ENCODE measurements around the gene ABCA4. TPM values are rescaled to one million over a fixed set of nuclear protein-coding genes. Genes with fewer than 3 reads are reported as not detected.

ABCA4 gene
- polyA plus RNA-seq, 6 donors from 2014 or later, result not detected

- ATAC-seq (ENCODE audit: low read depth in 2 of 2) (no peak), DNase-seq (no peak)
- H3K4me1 Mint-ChIP-seq, result peaks cover 6% of the 10 kb centered on the region in 3 donors
- H3K36me3 Mint-ChIP-seq, result no peaks in the 10 kb centered on the region
- H3K9me3 Mint-ChIP-seq, result no peaks in the 10 kb centered on the region
- no peak overlapping the region for H3K4me3 Mint-ChIP-seq
- H3K27ac Mint-ChIP-seq, result peak overlapping the region in 1 of 6 donors; percentile 26
- H3K27me3 Mint-ChIP-seq, result peaks cover 14 to 22% (median 15%) of the 10 kb centered on the region in 3 donors
Observed at GRCh38 chr1:94029130-94029993, 91.6 kb downstream of the ABCA4 start.

- ATAC-seq (ENCODE audit: low read depth in 2 of 2), result no peak
- no peak overlapping the region for H3K27ac Mint-ChIP-seq
- H3K4me3 Mint-ChIP-seq, result peak overlapping the region in 1 of 8 donors; percentile 2
Observed at GRCh38 chr1:94027721-94028515, 93.0 kb downstream of the ABCA4 start.

GRCh38 chr1:94026619-94027380 is 94.1 kb downstream of the ABCA4 start:
- peaks cover 19 to 22% (median 22%) of the 10 kb centered on the region in 3 donors for H3K27me3 Mint-ChIP-seq
- H3K36me3 Mint-ChIP-seq, result no peaks in the 10 kb centered on the region
- H3K4me3 Mint-ChIP-seq, result no peak overlapping the region
- H3K9me3 Mint-ChIP-seq, result no peaks in the 10 kb centered on the region
- peaks cover 0 to 6% (median 0%) of the 10 kb centered on the region in 3 donors for H3K4me1 Mint-ChIP-seq
- peak overlapping the region in 2 of 6 donors; percentile 1 to 63 for H3K27ac Mint-ChIP-seq
- DNase-seq, result no peak
- ATAC-seq (ENCODE audit: low read depth in 2 of 2), result no peak

More at GRCh38 chr1:94027721-94028515, 93.0 kb downstream of the ABCA4 start:
- Mint-ChIP-seq H3K27me3 (peaks cover 14 to 18% (median 15%) of the 10 kb centered on the region in 3 donors), H3K36me3 (no peaks in the 10 kb centered on the region), H3K9me3 (no peaks in the 10 kb centered on the region), H3K4me1 (peaks cover 5 to 6% (median 5%) of the 10 kb centered on the region in 3 donors)
- DNase-seq, result no peak

- ATAC-seq (ENCODE audit: low read depth in 2 of 2) (no peak), DNase-seq (no peak)
- Mint-ChIP-seq H3K4me3 (no peak overlapping the region), H3K27me3 (peaks cover 18 to 22% (median 19%) of the 10 kb centered on the region in 3 donors), H3K4me1 (peaks cover 0 to 6% (median 0%) of the 10 kb centered on the region in 3 donors), H3K36me3 (no peaks in the 10 kb centered on the region), H3K27ac (peak overlapping the region in 2 of 6 donors; percentile 41 to 74), H3K9me3 (no peaks in the 10 kb centered on the region)
Observed at GRCh38 chr1:94025383-94026340, 95.3 kb downstream of the ABCA4 start.

GRCh38 chr1:94024104-94024792 is 96.7 kb downstream of the ABCA4 start:
- H3K4me1 Mint-ChIP-seq, result peaks cover 0 to 6% (median 0%) of the 10 kb centered on the region in 3 donors
- H3K4me3 Mint-ChIP-seq, result no peak overlapping the region
- DNase-seq (no peak), ATAC-seq (ENCODE audit: low read depth in 2 of 2) (no peak)
- H3K27ac Mint-ChIP-seq, result peak overlapping the region in 1 of 6 donors; percentile 11
- H3K36me3 Mint-ChIP-seq, result no peaks in the 10 kb centered on the region
- peaks cover 15 to 22% (median 19%) of the 10 kb centered on the region in 3 donors for H3K27me3 Mint-ChIP-seq
- H3K9me3 Mint-ChIP-seq, result no peaks in the 10 kb centered on the region

- Mint-ChIP-seq H3K27ac (peak overlapping the region in 1 of 6 donors; percentile 79), H3K4me3 (no peak overlapping the region), H3K9me3 (no peaks in the 10 kb centered on the region), H3K4me1 (peaks cover 0 to 6% (median 0%) of the 10 kb centered on the region in 3 donors), H3K27me3 (peaks cover 15 to 22% (median 15%) of the 10 kb centered on the region in 3 donors), H3K36me3 (no peaks in the 10 kb centered on the region)
- ATAC-seq (ENCODE audit: low read depth in 2 of 2) (no peak), DNase-seq (no peak)
Observed at GRCh38 chr1:94022471-94023189, 98.3 kb downstream of the ABCA4 start.

- no peak for ATAC-seq (ENCODE audit: low read depth in 2 of 2)
- H3K27ac Mint-ChIP-seq, result peak overlapping the region in 1 of 6 donors; percentile 24
Observed at GRCh38 chr1:94020764-94021579, 100.0 kb downstream of the ABCA4 start.

GRCh38 chr1:94019327-94019726 is 101.6 kb downstream of the ABCA4 start:
- Mint-ChIP-seq H3K9me3 (no peaks in the 10 kb centered on the region), H3K4me1 (no peaks in the 10 kb centered on the region), H3K4me3 (peak overlapping the region in 1 of 8 donors; percentile 16), H3K27me3 (peaks cover 4 to 20% (median 8%) of the 10 kb centered on the region in 3 donors), H3K27ac (peak overlapping the region in 1 of 6 donors; percentile 11), H3K36me3 (no peaks in the 10 kb centered on the region)
- ATAC-seq (ENCODE audit: low read depth in 2 of 2) (no peak), DNase-seq (no peak)

More at GRCh38 chr1:94020764-94021579, 100.0 kb downstream of the ABCA4 start:
- Mint-ChIP-seq H3K4me3 (no peak overlapping the region), H3K36me3 (no peaks in the 10 kb centered on the region), H3K27me3 (peaks cover 11 to 28% (median 15%) of the 10 kb centered on the region in 3 donors), H3K4me1 (no peaks in the 10 kb centered on the region), H3K9me3 (no peaks in the 10 kb centered on the region)
- DNase-seq, result no peak

GRCh38 chr1:94017155-94017829 is 103.7 kb downstream of the ABCA4 start:
- DNase-seq (no peak), ATAC-seq (ENCODE audit: low read depth in 2 of 2) (no peak)
- Mint-ChIP-seq H3K36me3 (no peaks in the 10 kb centered on the region), H3K27me3 (peaks cover 4 to 37% (median 21%) of the 10 kb centered on the region in 3 donors), H3K9me3 (no peaks in the 10 kb centered on the region), H3K27ac (no peak overlapping the region), H3K4me1 (no peaks in the 10 kb centered on the region), H3K4me3 (no peak overlapping the region)

- no peak for ATAC-seq (ENCODE audit: low read depth in 2 of 2)
- no peak overlapping the region for H3K27ac Mint-ChIP-seq
- no peaks in the 10 kb centered on the region for H3K36me3 Mint-ChIP-seq
- peaks cover 4 to 39% (median 18%) of the 10 kb centered on the region in 3 donors for H3K27me3 Mint-ChIP-seq
- DNase-seq, result no peak
- H3K9me3 Mint-ChIP-seq, result no peaks in the 10 kb centered on the region
- H3K4me1 Mint-ChIP-seq, result no peaks in the 10 kb centered on the region
- no peak overlapping the region for H3K4me3 Mint-ChIP-seq
Observed at GRCh38 chr1:94015489-94015817, 105.5 kb downstream of the ABCA4 start.

Measured in naive B cell (primary cell).